GM19468 (cell line): ENCODE measurements around the gene PRPF6.

Experiments used
- ATAC-seq: cut with Tn5 transposase; IDR thresholded peaks from one replicate; pipeline ENCODE4 v1.9.1; 2021; ENCODE audit warnings: mild to moderate bottlenecking, moderate library complexity, moderate number of reproducible peaks; ENCODE audit not compliant: unreplicated experiment; ENCODE audit errors: extremely low read depth

PRPF6 gene

GRCh38 chr20:64031822-64032314 lies 50.9 kb downstream of the PRPF6 start:
- no peak for ATAC-seq

GRCh38 chr20:64032706-64033624 lies 52.0 kb downstream of the PRPF6 start:
- no peak for ATAC-seq

- no peak for ATAC-seq
Observed at GRCh38 chr20:64033981-64034493, 53.1 kb downstream of the PRPF6 start.

GRCh38 chr20:64035066-64035932 lies 54.4 kb downstream of the PRPF6 start:
- ATAC-seq: no peak

GRCh38 chr20:64035933-64036345 lies 55.0 kb downstream of the PRPF6 start, which contains the start of gene C20orf204:
Gene C20orf204 (plus strand): TSS chr20:64036182. CDS start chr20:64036324, 142 bp downstream.
- ATAC-seq: no peak

- ATAC-seq: no peak
Observed at GRCh38 chr20:64036346-64037198, 55.6 kb downstream of the PRPF6 start.

GRCh38 chr20:64037199-64037497 lies 56.2 kb downstream of the PRPF6 start:
- no peak for ATAC-seq

GRCh38 chr20:64037498-64038213 lies 56.7 kb downstream of the PRPF6 start:
- no peak for ATAC-seq

- ATAC-seq: no peak
Observed at GRCh38 chr20:64038224-64038564, 57.3 kb downstream of the PRPF6 start.

GRCh38 chr20:64038565-64039292 lies 57.8 kb downstream of the PRPF6 start:
- ATAC-seq: peak; percentile 31

- ATAC-seq: no peak
Observed at GRCh38 chr20:64039293-64040160, 58.6 kb downstream of the PRPF6 start.

GRCh38 chr20:64040231-64041039 lies 59.5 kb downstream of the PRPF6 start:
- ATAC-seq: no peak

- no peak for ATAC-seq
Observed at GRCh38 chr20:64041040-64041780, 60.3 kb downstream of the PRPF6 start.

- ATAC-seq: no peak
Observed at GRCh38 chr20:64041781-64042053, 60.8 kb downstream of the PRPF6 start.

GRCh38 chr20:64042054-64042781 lies 61.3 kb downstream of the PRPF6 start:
- ATAC-seq: no peak

- ATAC-seq: no peak
Observed at GRCh38 chr20:64043768-64044167, 62.8 kb downstream of the PRPF6 start.
